Breast epithelium (tissue), 4 donors: ENCODE measurements around the gene SLC7A5. TPM values are rescaled to one million over a fixed set of nuclear protein-coding genes. Genes with fewer than 3 reads are reported as not detected.

Experiments used
- DNase-seq, 2 donors: peaks; one replicate each; pipeline ENCODE4 v3.0.0-alpha.2; 2019; ENCODE audit warnings: low spot score in 2 of 2
- H3K27ac ChIP-seq, 2 donors: fragments of 200-600 bp; sonication (generic) in 1 of 2; one replicate each; pipeline ENCODE4 v1.5.1; 2016 to 2019; ENCODE audit warnings: mild to moderate bottlenecking in 1 of 2
- H3K27me3 ChIP-seq, 2 donors: fragments of 200-600 bp; sonication (generic) in 1 of 2; one replicate each; pipeline versions ENCODE4 v1.5.1 to v1.6.0; 2017 to 2019; ENCODE audit warnings: control low read depth in 1 of 2, mild to moderate bottlenecking in 1 of 2
- H3K36me3 ChIP-seq: fragments of 200-600 bp; one replicate; pipeline ENCODE4 v1.5.1; 2019
- H3K4me1 ChIP-seq, 2 donors: fragments of 200-600 bp; sonication (generic); one replicate each; pipeline ENCODE4 v1.5.1; 2016 to 2019; ENCODE audit warnings: control low read depth in 1 of 2
- H3K4me3 ChIP-seq, 3 donors: fragments of 200-600 bp; sonication (generic); 1 replicate in 2 of 3; 2 replicates in 1 of 3; pipeline ENCODE4 v1.5.1; 2016 to 2019; ENCODE audit warnings: mild to moderate bottlenecking in 3 of 3, moderate library complexity in 2 of 3
- H3K9me3 ChIP-seq, 2 donors: fragments of 200-600 bp; sonication (generic) in 1 of 2; one replicate each; pipeline ENCODE4 v1.5.1; 2016 to 2019; ENCODE audit warnings: control low read depth in 1 of 2
- CTCF ChIP-seq, 3 donors: fragments of 450-650 bp; IDR thresholded peaks; one replicate each; pipeline ENCODE4 v1.5.1; 2016 to 2017; ENCODE audit warnings: antibody characterized with exemption in 3 of 3, mild to moderate bottlenecking in 3 of 3, moderate library complexity in 3 of 3
- POLR2A ChIP-seq: fragments of 450-650 bp; IDR thresholded peaks from one replicate; pipeline ENCODE4 v1.6.1; 2016; ENCODE audit warnings: antibody characterized with exemption, mild to moderate bottlenecking, moderate library complexity
- POLR2AphosphoS5 ChIP-seq, 3 donors: sonication (generic); formaldehyde crosslinking; IDR thresholded peaks; one replicate each; pipeline ENCODE4 v1.6.1; 2017; ENCODE audit warnings: antibody characterized with exemption in 3 of 3
- intact Hi-C: fragments of 100-400 bp; cut with DNase I; formaldehyde crosslinking; loops from one replicate; pipeline ENCODE4 v1.15.1; 2023; ENCODE audit warnings: low total_unique reads
- total RNA-seq, 3 donors: library from RNA; depleted of rRNA; stranded (reverse); fragments of >200 nt; gene quantifications; one replicate each; pipeline ENCODE4 v1.1.0, GENCODE V29; 2016

Gene SLC7A5
- total RNA-seq, 3 donors from 2014 or later: 0.48 to 7.3 (median 5.9) TPM

- H3K9me3 ChIP-seq: no peaks in the 10 kb centered on the region
- TF ChIP-seq POLR2AphosphoS5 (IDR thresholded peaks at IDR 0.05) (no peak), CTCF (IDR thresholded peaks at IDR 0.05) (no peak), POLR2A (no peak)
- no peak overlapping the region for H3K4me3 ChIP-seq
- no peaks in the 10 kb centered on the region for H3K36me3 ChIP-seq
- H3K27ac ChIP-seq: no peak overlapping the region
- no peak for DNase-seq
- no peaks in the 10 kb centered on the region for H3K4me1 ChIP-seq
- peaks cover 0 to 7% of the 10 kb centered on the region in 2 donors for H3K27me3 ChIP-seq
- intact Hi-C loops: no loop called here
Measured at GRCh38 chr16:87784812-87785211, 84.5 kb downstream of the SLC7A5 start.

- H3K4me3 ChIP-seq: no peak overlapping the region
Measured at GRCh38 chr16:87782033-87782432, 87.3 kb downstream of the SLC7A5 start.

GRCh38 chr16:87780385-87780989, 88.8 kb downstream of the SLC7A5 start:
- no peaks in the 10 kb centered on the region for H3K9me3 ChIP-seq
- intact Hi-C loops: no loop called here
- H3K4me1 ChIP-seq: no peaks in the 10 kb centered on the region
- H3K27me3 ChIP-seq: peaks cover 0 to 7% of the 10 kb centered on the region in 2 donors
- H3K27ac ChIP-seq: no peak overlapping the region
- TF ChIP-seq CTCF (IDR thresholded peaks at IDR 0.05): no peak
- TF ChIP-seq POLR2AphosphoS5 (IDR thresholded peaks at IDR 0.05): no peak
- TF ChIP-seq POLR2A: no peak
- H3K36me3 ChIP-seq: no peaks in the 10 kb centered on the region
- DNase-seq: no peak
- H3K4me3 ChIP-seq: no peak overlapping the region

More at GRCh38 chr16:87782033-87782432, 87.3 kb downstream of the SLC7A5 start:
- intact Hi-C loops: no loop called here
- Histone ChIP-seq H3K27ac (no peak overlapping the region), H3K4me1 (no peaks in the 10 kb centered on the region), H3K27me3 (peaks cover 0 to 7% of the 10 kb centered on the region in 2 donors), H3K9me3 (no peaks in the 10 kb centered on the region), H3K36me3 (no peaks in the 10 kb centered on the region)
- no peak for DNase-seq
- TF ChIP-seq POLR2AphosphoS5 (IDR thresholded peaks at IDR 0.05): no peak
- TF ChIP-seq POLR2A: no peak

Other genes with a start within 250 kb of the SLC7A5 start
- 10 to 100 TPM; 25.9 to 35.6 (median 32.4) TPM for gene KLHDC4, start 103.5 kb downstream of the SLC7A5 start, total RNA-seq
- gene CA5A, start 67.0 kb upstream of the SLC7A5 start, total RNA-seq: not detected
- gene BANP, start 81.9 kb upstream of the SLC7A5 start, total RNA-seq: 10 to 100 TPM; 21.9 to 45.4 (median 32.4) TPM